Heart left ventricle (tissue), 16 donors: ENCODE measurements around the gene CEP290. TPM values are rescaled to one million over a fixed set of nuclear protein-coding genes. Genes with fewer than 3 reads are reported as not detected.

Source experiments
- ATAC-seq, 4 donors: fragments of 200-7000 bp; cut with Tn5 transposase; one replicate each; pipeline ENCODE4 v1.9.1; 2020 to 2022; ENCODE audit warnings: moderate library complexity in 4 of 4, mild to moderate bottlenecking in 3 of 4, moderate number of reproducible peaks in 1 of 4
- DNase-seq, 5 donors: peaks; one replicate each; pipeline ENCODE4 v3.0.0-alpha.2; 2020
- H3K27ac ChIP-seq, 12 donors: fragments of 200-600 bp; sonication (generic) in 4 of 12; one replicate each; pipeline versions ENCODE4 v1.5.0 to v1.8.0; 2016 to 2022; ENCODE audit warnings: mild to moderate bottlenecking in 2 of 12
- H3K27me3 ChIP-seq, 9 donors: fragments of 200-600 bp; sonication (generic) in 2 of 9; one replicate each; pipeline versions ENCODE4 v1.5.1 to v1.8.0; 2016 to 2022; ENCODE audit warnings: mild to moderate bottlenecking in 3 of 9
- H3K36me3 ChIP-seq, 9 donors: fragments of 200-600 bp; sonication (generic) in 2 of 9; one replicate each; pipeline versions ENCODE4 v1.5.0 to v1.8.0; 2018 to 2022; ENCODE audit warnings: mild to moderate bottlenecking in 2 of 9
- H3K4me1 ChIP-seq, 12 donors: fragments of 200-600 bp; sonication (generic) in 4 of 12; one replicate each; pipeline versions ENCODE4 v1.5.0 to v1.8.0; 2016 to 2022; ENCODE audit warnings: mild to moderate bottlenecking in 3 of 12
- H3K4me3 ChIP-seq, 12 donors: fragments of 200-600 bp; sonication (generic) in 4 of 12; one replicate each; pipeline versions ENCODE4 v1.5.0 to v1.8.0; 2017 to 2022; ENCODE audit warnings: mild to moderate bottlenecking in 9 of 12, moderate library complexity in 4 of 12
- H3K9me3 ChIP-seq, 12 donors: fragments of 200-600 bp; sonication (generic) in 4 of 12; one replicate each; pipeline versions ENCODE4 v1.5.0 to v1.8.0; 2016 to 2022; ENCODE audit warnings: mild to moderate bottlenecking in 1 of 12
- CTCF ChIP-seq, 12 donors: fragments of 200-600 bp; sonication (generic) in 4 of 12; IDR thresholded peaks; one replicate each; pipeline versions ENCODE4 v1.5.0 to v1.8.0; 2018 to 2022; ENCODE audit warnings: antibody characterized with exemption in 12 of 12, mild to moderate bottlenecking in 5 of 12
- POLR2A ChIP-seq, 2 donors: fragments of 450-650 bp; IDR thresholded peaks; one replicate each; pipeline ENCODE4 v1.6.1; 2017; ENCODE audit warnings: antibody characterized with exemption in 2 of 2, mild to moderate bottlenecking in 2 of 2, moderate library complexity in 2 of 2
- WGBS, 4 donors: extraction: QIAGEN DNeasy Blood & Tissue Kit in 2 of 4; methylation state at CpG; one replicate each; pipeline versions ENCODE4 v1.1.5 to v1.1.7; 2013 to 2018; 5-methylcytosine and 5-hydroxymethylcytosine counted together
- intact Hi-C, 10 donors: fragments of 100-400 bp; cut with DNase I; formaldehyde crosslinking; loops; one replicate each; pipeline versions ENCODE4 v1.11.1 to v1.14.2; 2022
- polyA plus RNA-seq, 2 donors: library from polyadenylated mRNA; stranded (reverse); fragments of 200-250 nt; gene quantifications; one replicate each; pipeline ENCODE4 v1.2.3, GENCODE V29; 2013
- total RNA-seq, 9 donors: library from RNA; depleted of rRNA in 2 of 9; stranded (reverse); fragments of >200 nt in 2 of 9; fragmentation: NEBNext Ultra II Directional in 3 of 9; extraction: Animal tissue kit (Norgen Biotek cat#: 25700) in 3 of 9; gene quantifications; one replicate each; pipeline versions ENCODE4 v1.1.0 to v1.2.4, GENCODE V29; 2016 to 2023
- donor health status: ischemic (EF 13 %, LVEDD 7.1; RV severe dilation, severe dysfunction).
- donor health status: healthy with polysubstance abuse.
- donor health status: DM: no; HTN: yes; CAD: no.
- donor health status: DM: no; HTN: no; CAD: no.
- donor health status: ischemic (EF 25% LVEDD 6.9; RV normal size, moderate dysfunction).
- donor health status: ischemic (EF 25% LVEDD 5.7; RV mildly dilated, moderate dysfunction).
- donor health status: healthy.
- donor health status: DM: yes; HTN: yes; CAD: no.
- donor health status: ischemic (EF 35%, LVEDD 5.7; RV mildly dilated, moderate dysfunction).
- donor health status: nonischemic (EF 11% LVEDD 7.7; RV severe dilation, severe dysfunction).
- donor health status: DM: yes; HTN: yes; CAD: no.
- donor health status: PGD.
- donor health status: ischemic (EF 29% LVEDD 5.4; RV normal size, mild dysfunction).
- donor health status: nonischemic (EF 23%, LVEDD 6.1; RV moderate dilation, normal function).

The CEP290 gene
- total and polyA plus RNA-seq, 11 donors, result 3.0 to 11.1 (median 7.4) TPM

GRCh38 chr12:88026196-88026595 lies 115.7 kb downstream of the CEP290 start:
- Histone ChIP-seq H3K4me3 (no peak overlapping the region), H3K9me3 (no peaks in the 10 kb centered on the region), H3K27ac (no peak overlapping the region), H3K36me3 (no peaks in the 10 kb centered on the region), H3K27me3 (no peaks in the 10 kb centered on the region), H3K4me1 (no peaks in the 10 kb centered on the region)
- intact Hi-C loops, result no loop called here
- WGBS, 4 donors, result 60 to 83% (median 75%) methylated on average over 1 of the region's 1 CpG
- no peak for ATAC-seq
- DNase-seq, result no peak
- TF ChIP-seq POLR2A (IDR thresholded peaks at IDR 0.05) (no peak), CTCF (IDR thresholded peaks at IDR 0.05) (no peak)

DNA sequence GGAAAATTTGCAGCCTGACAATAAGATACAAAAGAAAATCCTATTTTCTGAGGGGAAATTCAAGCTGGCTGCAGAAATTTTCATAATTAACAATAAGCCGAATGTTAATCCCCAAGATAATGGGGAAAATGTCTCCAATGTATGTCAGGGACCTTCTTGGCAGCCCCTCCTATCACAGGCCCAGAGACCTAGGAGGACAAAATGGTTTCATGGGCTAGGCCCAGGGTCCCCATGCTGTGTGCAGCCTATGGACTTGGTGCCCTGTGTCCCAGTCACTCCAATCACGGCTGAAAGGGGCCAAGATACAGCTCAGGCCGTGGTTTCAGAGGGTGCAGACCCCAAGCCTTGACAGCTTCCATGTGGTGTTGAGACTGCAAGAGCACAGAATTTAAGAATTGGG lies 123.9 kb downstream of the CEP290 start:
- DNase-seq (no peak), ATAC-seq (no peak)
- 63 to 76% (median 73%) methylated on average over 3 of the region's 3 CpGs for WGBS, 4 donors
- Histone ChIP-seq H3K4me3 (no peak overlapping the region), H3K9me3 (peaks cover 0 to 13% (median 0%) of the 10 kb centered on the region in 12 donors), H3K27ac (no peak overlapping the region), H3K36me3 (no peaks in the 10 kb centered on the region), H3K27me3 (peaks cover 0 to 12% (median 0%) of the 10 kb centered on the region in 9 donors), H3K4me1 (no peaks in the 10 kb centered on the region)
- intact Hi-C loops, result no loop called here
- TF ChIP-seq CTCF (IDR thresholded peaks at IDR 0.05) (no peak), POLR2A (IDR thresholded peaks at IDR 0.05) (no peak)

GRCh38 chr12:88015825-88016224 lies 126.1 kb downstream of the CEP290 start:
- Histone ChIP-seq H3K9me3 (peaks cover 0 to 13% (median 0%) of the 10 kb centered on the region in 12 donors), H3K36me3 (no peaks in the 10 kb centered on the region), H3K27ac (no peak overlapping the region), H3K4me1 (no peaks in the 10 kb centered on the region), H3K27me3 (peaks cover 0 to 12% (median 0%) of the 10 kb centered on the region in 9 donors), H3K4me3 (no peak overlapping the region)
- WGBS, 4 donors, result 4 to 13% (median 8%) methylated on average over 1 of the region's 1 CpG
- intact Hi-C loops, result no loop called here
- DNase-seq (no peak), ATAC-seq (no peak)
- TF ChIP-seq CTCF (IDR thresholded peaks at IDR 0.05) (no peak), POLR2A (IDR thresholded peaks at IDR 0.05) (no peak)

GRCh38 chr12:88011755-88012154 lies 130.1 kb downstream of the CEP290 start:
- Histone ChIP-seq H3K27me3 (peaks cover 0 to 12% (median 0%) of the 10 kb centered on the region in 9 donors), H3K4me1 (no peaks in the 10 kb centered on the region), H3K36me3 (no peaks in the 10 kb centered on the region), H3K4me3 (no peak overlapping the region), H3K9me3 (no peaks in the 10 kb centered on the region), H3K27ac (no peak overlapping the region)
- DNase-seq (no peak), ATAC-seq (no peak)
- intact Hi-C loops, result no loop called here
- WGBS, 4 donors, result 56 to 64% (median 60%) methylated on average over 5 of the region's 5 CpGs
- TF ChIP-seq POLR2A (IDR thresholded peaks at IDR 0.05) (no peak), CTCF (IDR thresholded peaks at IDR 0.05) (no peak)
